Spleen (tissue), 7 donors: ENCODE measurements around the gene GTF3C6.

ENCODE experiments used
- POLR2A ChIP-seq, 3 donors: fragments of 450-650 bp; IDR thresholded peaks; one replicate each; pipeline ENCODE4 v1.5.1; 2017; ENCODE audit warnings: antibody characterized with exemption in 3 of 3, mild to moderate bottlenecking in 1 of 3
- POLR2AphosphoS5 ChIP-seq, 3 donors: sonication (generic); formaldehyde crosslinking; IDR thresholded peaks; one replicate each; pipeline ENCODE4 v1.5.1; 2017; ENCODE audit warnings: antibody characterized with exemption in 3 of 3
- TF ChIP-seq, protein P1 (sequence below), 11 experiments: fragments of 200-600 bp in 7 of 11; fragments of 450-650 bp in 4 of 11; sonication (generic) in 4 of 11; IDR thresholded peaks in 8 of 11; conservative IDR thresholded peaks in 3 of 11; 1 replicate in 7 of 11; 2 replicates in 4 of 11; pipeline versions ENCODE4 v1.4.0 to v1.8.0; 2016 to 2021; ENCODE audit warnings: antibody characterized with exemption in 11 of 11, inconsistent platforms in 4 of 11, mild to moderate bottlenecking in 1 of 11
- donor health status: DM: no; HTN: no; CAD: no; lungs with moderate emphysema.
- donor health status: DM: no; HTN: no; CAD: no.
- donor health status: DM: no; HTN: no; CAD: no.

DNA sequence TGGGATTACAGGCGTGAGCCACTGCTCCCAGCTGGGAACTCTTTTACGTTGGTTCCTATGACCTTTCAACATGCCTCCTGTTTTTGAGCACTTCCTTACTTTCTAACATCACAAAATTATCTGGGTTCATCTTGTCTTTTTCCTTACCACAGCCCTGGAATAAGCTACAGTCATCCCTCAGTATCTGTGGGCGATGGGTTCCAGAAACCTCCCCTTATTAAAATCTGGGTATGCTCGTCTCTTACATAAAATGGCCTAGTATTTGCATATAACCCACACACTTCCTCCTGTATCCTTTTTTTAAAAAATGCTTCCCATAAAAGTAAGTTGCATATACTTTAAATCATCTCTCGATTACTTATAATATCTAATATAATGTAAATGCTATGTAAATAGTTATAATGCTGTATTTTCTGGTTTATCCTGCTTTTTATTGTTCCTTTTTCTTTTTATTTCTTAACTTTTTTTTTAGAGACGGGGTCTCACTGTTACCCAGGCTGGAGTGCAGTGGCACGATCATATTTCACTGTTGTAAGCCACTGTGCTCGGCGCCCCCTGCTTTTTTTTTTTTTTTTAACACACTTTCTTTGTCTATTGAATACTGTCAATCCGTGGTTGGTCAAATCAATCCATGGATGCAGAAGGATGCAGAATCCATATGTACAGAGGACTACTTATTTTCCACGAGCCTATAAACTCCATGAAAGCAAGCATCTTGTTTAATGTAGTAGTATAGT is 32.5 kb downstream of the GTF3C6 start:
- TF ChIP-seq, protein P1, sequence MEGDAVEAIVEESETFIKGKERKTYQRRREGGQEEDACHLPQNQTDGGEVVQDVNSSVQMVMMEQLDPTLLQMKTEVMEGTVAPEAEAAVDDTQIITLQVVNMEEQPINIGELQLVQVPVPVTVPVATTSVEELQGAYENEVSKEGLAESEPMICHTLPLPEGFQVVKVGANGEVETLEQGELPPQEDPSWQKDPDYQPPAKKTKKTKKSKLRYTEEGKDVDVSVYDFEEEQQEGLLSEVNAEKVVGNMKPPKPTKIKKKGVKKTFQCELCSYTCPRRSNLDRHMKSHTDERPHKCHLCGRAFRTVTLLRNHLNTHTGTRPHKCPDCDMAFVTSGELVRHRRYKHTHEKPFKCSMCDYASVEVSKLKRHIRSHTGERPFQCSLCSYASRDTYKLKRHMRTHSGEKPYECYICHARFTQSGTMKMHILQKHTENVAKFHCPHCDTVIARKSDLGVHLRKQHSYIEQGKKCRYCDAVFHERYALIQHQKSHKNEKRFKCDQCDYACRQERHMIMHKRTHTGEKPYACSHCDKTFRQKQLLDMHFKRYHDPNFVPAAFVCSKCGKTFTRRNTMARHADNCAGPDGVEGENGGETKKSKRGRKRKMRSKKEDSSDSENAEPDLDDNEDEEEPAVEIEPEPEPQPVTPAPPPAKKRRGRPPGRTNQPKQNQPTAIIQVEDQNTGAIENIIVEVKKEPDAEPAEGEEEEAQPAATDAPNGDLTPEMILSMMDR (IDR thresholded peaks at IDR 0.05 in 8 of 11, conservative IDR thresholded peaks at IDR 0.05 in 3 of 11), result no peak
- no peak for TF ChIP-seq POLR2A (IDR thresholded peaks at IDR 0.05)
- no peak for TF ChIP-seq POLR2AphosphoS5 (IDR thresholded peaks at IDR 0.05)
